Measurements from ENCODE around the gene RBMXL3. TPM values are rescaled to one million over a fixed set of nuclear protein-coding genes. Genes with fewer than 3 reads are reported as not detected.
"Not testable (repeated sequence)": the region's sequence is repeated elsewhere in the genome, so short reads cannot be mapped to it uniquely, and the experiment has no call there.

The RBMXL3 gene
- total RNA-seq, 1 donor = not detected

GRCh38 chrX:115183980-115184379 is 5.2 kb upstream of the RBMXL3 start:
- peak; percentile 77 for DNase-seq (ENCODE audit: low read depth)
- TF ChIP-seq, protein P1, sequence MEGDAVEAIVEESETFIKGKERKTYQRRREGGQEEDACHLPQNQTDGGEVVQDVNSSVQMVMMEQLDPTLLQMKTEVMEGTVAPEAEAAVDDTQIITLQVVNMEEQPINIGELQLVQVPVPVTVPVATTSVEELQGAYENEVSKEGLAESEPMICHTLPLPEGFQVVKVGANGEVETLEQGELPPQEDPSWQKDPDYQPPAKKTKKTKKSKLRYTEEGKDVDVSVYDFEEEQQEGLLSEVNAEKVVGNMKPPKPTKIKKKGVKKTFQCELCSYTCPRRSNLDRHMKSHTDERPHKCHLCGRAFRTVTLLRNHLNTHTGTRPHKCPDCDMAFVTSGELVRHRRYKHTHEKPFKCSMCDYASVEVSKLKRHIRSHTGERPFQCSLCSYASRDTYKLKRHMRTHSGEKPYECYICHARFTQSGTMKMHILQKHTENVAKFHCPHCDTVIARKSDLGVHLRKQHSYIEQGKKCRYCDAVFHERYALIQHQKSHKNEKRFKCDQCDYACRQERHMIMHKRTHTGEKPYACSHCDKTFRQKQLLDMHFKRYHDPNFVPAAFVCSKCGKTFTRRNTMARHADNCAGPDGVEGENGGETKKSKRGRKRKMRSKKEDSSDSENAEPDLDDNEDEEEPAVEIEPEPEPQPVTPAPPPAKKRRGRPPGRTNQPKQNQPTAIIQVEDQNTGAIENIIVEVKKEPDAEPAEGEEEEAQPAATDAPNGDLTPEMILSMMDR (IDR thresholded peaks at IDR 0.05; ENCODE audit: insufficient read depth, low read depth, low read length) = no peak
- no peak overlapping the region for H3K4me3 ChIP-seq (ENCODE audit: low read depth, low read length)

- H3K4me3 ChIP-seq (ENCODE audit: low read depth, low read length) = no peak overlapping the region
- TF ChIP-seq, protein P1 (IDR thresholded peaks at IDR 0.05; ENCODE audit: insufficient read depth, low read depth, low read length) = no peak
- no peak for DNase-seq (ENCODE audit: low read depth)
These were observed 731 bp downstream of the RBMXL3 start for GRCh38 chrX:115189646-115190635.

GRCh38 chrX:115190636-115191489 is 1.7 kb downstream of the RBMXL3 start:
- H3K4me3 ChIP-seq (ENCODE audit: low read depth, low read length) = no peak overlapping the region
- TF ChIP-seq, protein P1 (IDR thresholded peaks at IDR 0.05; ENCODE audit: insufficient read depth, low read depth, low read length) = no peak
- no peak for DNase-seq (ENCODE audit: low read depth)

- no peak for DNase-seq (ENCODE audit: low read depth)
- H3K4me3 ChIP-seq (ENCODE audit: low read depth, low read length) = no peak overlapping the region
- TF ChIP-seq, protein P1 (IDR thresholded peaks at IDR 0.05; ENCODE audit: insufficient read depth, low read depth, low read length) = no peak
These were observed 2.5 kb downstream of the RBMXL3 start for GRCh38 chrX:115191490-115192243.

DNA sequence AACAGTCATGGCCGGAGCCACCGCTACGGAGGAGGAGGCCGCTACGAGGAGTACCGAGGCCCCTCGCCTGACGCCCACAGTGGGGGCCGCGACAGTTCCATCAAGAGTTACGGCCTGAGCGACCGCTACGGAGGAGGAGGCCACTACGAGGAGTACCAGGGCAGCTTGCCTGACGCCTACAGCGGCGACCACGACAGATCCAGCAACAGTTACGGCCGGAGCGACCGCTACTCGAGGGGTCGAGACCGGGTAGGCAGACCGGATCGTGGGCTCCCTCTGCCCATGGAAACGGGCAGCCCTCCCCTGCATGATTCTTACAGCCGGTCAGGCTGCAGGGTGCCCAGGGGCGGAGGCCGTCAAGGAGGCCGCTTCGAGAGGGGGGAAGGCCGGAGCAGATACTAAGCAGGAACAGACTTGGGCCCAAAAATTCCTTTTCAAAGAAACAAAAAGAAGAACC is 3.1 kb downstream of the RBMXL3 start:
- no peak overlapping the region for H3K4me3 ChIP-seq (ENCODE audit: low read depth, low read length)
- TF ChIP-seq, protein P1 (IDR thresholded peaks at IDR 0.05; ENCODE audit: insufficient read depth, low read depth, low read length) = no peak

DNA sequence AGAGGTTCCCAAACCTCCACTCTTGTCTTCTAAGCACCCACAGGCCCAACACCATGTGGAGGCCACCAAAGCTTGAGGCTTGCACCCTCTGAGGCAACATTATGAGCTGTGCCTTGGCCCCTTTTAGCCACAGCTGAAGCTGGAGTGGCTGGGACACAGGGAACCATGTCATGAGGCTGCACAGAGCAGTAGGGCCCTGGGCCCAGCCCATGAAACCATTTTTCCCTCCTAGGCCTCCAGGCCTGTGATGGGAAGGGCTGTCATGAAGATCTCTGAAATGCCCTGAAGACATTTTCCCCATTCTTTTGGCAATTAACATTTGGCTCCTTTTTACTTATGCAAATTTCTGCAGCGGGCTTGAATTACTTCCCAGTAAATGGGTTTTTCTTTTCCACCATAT is 14.8 kb downstream of the RBMXL3 start:
- H3K4me3 ChIP-seq (ENCODE audit: low read depth, low read length) = no peak overlapping the region
- TF ChIP-seq, protein P1 (IDR thresholded peaks at IDR 0.05; ENCODE audit: insufficient read depth, low read depth, low read length) = no peak
- no peak for DNase-seq (ENCODE audit: low read depth)

More for the DNA sequence above, 3.1 kb downstream of the RBMXL3 start:
- no peak for DNase-seq (ENCODE audit: low read depth)

- not testable (repeated sequence) for DNase-seq (ENCODE audit: low read depth); H3K4me3 ChIP-seq (ENCODE audit: low read depth, low read length)
These were observed 20.3 kb downstream of the RBMXL3 start for GRCh38 chrX:115209547-115209946.

Measured in fibroblast of villous mesenchyme (primary cell).